ENCODE results near the gene FRS3.
"Not testable (repeated sequence)": the region's sequence is repeated elsewhere in the genome, so short reads cannot be mapped to it uniquely, and the experiment has no call there.

The FRS3 gene

GRCh38 chr6:41779788-41780550 is at the start of gene FRS3:
TSS of gene FRS3 (minus strand) at chr6:41779900. CDS start at chr6:41776987, 2,913 bp downstream.
- TF ChIP-seq ZNF274 (IDR thresholded peaks at IDR 0.05; ENCODE audit: low read depth, low read length), result no peak
- peak within 1 kb of the TSS; percentile 70 for H3K4me3 ChIP-seq (ENCODE audit: low read length)

- no peak overlapping the region for H3K4me3 ChIP-seq (ENCODE audit: low read length)
- TF ChIP-seq ZNF274 (IDR thresholded peaks at IDR 0.05; ENCODE audit: low read depth, low read length), result no peak
Measured at GRCh38 chr6:41826343-41827022, 46.8 kb upstream of the FRS3 start.

GRCh38 chr6:41824571-41825569 is 45.2 kb upstream of the FRS3 start:
- no peak overlapping the region for H3K4me3 ChIP-seq (ENCODE audit: low read length)
- no peak for TF ChIP-seq ZNF274 (IDR thresholded peaks at IDR 0.05; ENCODE audit: low read depth, low read length)

GRCh38 chr6:41823178-41823577 is 43.5 kb upstream of the FRS3 start:
- no peak for TF ChIP-seq ZNF274 (IDR thresholded peaks at IDR 0.05; ENCODE audit: low read depth, low read length)
- H3K4me3 ChIP-seq (ENCODE audit: low read length), result no peak overlapping the region

GRCh38 chr6:41822021-41822420 is 42.3 kb upstream of the FRS3 start:
- no peak for TF ChIP-seq ZNF274 (IDR thresholded peaks at IDR 0.05; ENCODE audit: low read depth, low read length)

GRCh38 chr6:41821266-41821665 is 41.6 kb upstream of the FRS3 start:
- no peak for TF ChIP-seq ZNF274 (IDR thresholded peaks at IDR 0.05; ENCODE audit: low read depth, low read length)
- no peak overlapping the region for H3K4me3 ChIP-seq (ENCODE audit: low read length)

More at GRCh38 chr6:41822021-41822420, 42.3 kb upstream of the FRS3 start:
- H3K4me3 ChIP-seq (ENCODE audit: low read length), result no peak overlapping the region

- no peak overlapping the region for H3K4me3 ChIP-seq (ENCODE audit: low read length)
- no peak for TF ChIP-seq ZNF274 (IDR thresholded peaks at IDR 0.05; ENCODE audit: low read depth, low read length)
Measured at GRCh38 chr6:41818271-41819054, 38.8 kb upstream of the FRS3 start.

GRCh38 chr6:41815587-41815986 is 35.9 kb upstream of the FRS3 start:
- no peak for TF ChIP-seq ZNF274 (IDR thresholded peaks at IDR 0.05; ENCODE audit: low read depth, low read length)

GRCh38 chr6:41814629-41815028 is 34.9 kb upstream of the FRS3 start:
- TF ChIP-seq ZNF274 (IDR thresholded peaks at IDR 0.05; ENCODE audit: low read depth, low read length), result no peak
- no peak overlapping the region for H3K4me3 ChIP-seq (ENCODE audit: low read length)

More at GRCh38 chr6:41815587-41815986, 35.9 kb upstream of the FRS3 start:
- H3K4me3 ChIP-seq (ENCODE audit: low read length), result no peak overlapping the region

GRCh38 chr6:41813956-41814355 is 34.3 kb upstream of the FRS3 start:
- no peak overlapping the region for H3K4me3 ChIP-seq (ENCODE audit: low read length)
- no peak for TF ChIP-seq ZNF274 (IDR thresholded peaks at IDR 0.05; ENCODE audit: low read depth, low read length)

GRCh38 chr6:41813469-41813868 is 33.8 kb upstream of the FRS3 start:
- H3K4me3 ChIP-seq (ENCODE audit: low read length), result no peak overlapping the region
- no peak for TF ChIP-seq ZNF274 (IDR thresholded peaks at IDR 0.05; ENCODE audit: low read depth, low read length)

- not testable (repeated sequence) for H3K4me3 ChIP-seq (ENCODE audit: low read length)
Measured at GRCh38 chr6:41811946-41812345, 32.2 kb upstream of the FRS3 start.

GRCh38 chr6:41811095-41811494 is 31.4 kb upstream of the FRS3 start:
- TF ChIP-seq ZNF274 (IDR thresholded peaks at IDR 0.05; ENCODE audit: low read depth, low read length), result no peak

More at GRCh38 chr6:41811095-41811494, 31.4 kb upstream of the FRS3 start:
- no peak overlapping the region for H3K4me3 ChIP-seq (ENCODE audit: low read length)

Data from GM08714 (cell line).